Measurements from ENCODE around the gene DCST2.

DNA sequence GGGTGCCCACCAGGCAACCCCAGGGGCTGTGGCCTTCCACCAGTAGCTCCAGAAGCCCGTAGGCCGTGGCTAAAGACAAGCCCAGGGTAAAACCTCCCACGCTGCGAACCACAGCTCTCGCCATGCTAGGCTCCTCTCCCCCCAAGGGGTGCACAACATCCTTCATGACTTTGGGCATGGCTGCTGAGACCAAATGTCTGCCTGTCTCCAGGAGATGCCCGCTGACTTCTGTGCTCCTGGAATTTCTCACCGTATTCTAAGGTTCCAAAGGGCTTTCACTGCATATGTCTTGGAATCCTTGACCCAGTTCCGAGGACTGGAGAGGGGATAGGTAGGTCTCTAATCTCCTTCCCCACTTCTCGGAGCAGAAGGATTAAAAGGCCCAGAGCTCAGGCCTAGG lies at the start of gene DCST2, which contains the start of gene DCST1:
- TF ChIP-seq ZNF274 (IDR thresholded peaks at IDR 0.05; ENCODE audit: borderline replicate concordance, extremely low read depth, low read length): no peak
- TF ChIP-seq, protein P1, sequence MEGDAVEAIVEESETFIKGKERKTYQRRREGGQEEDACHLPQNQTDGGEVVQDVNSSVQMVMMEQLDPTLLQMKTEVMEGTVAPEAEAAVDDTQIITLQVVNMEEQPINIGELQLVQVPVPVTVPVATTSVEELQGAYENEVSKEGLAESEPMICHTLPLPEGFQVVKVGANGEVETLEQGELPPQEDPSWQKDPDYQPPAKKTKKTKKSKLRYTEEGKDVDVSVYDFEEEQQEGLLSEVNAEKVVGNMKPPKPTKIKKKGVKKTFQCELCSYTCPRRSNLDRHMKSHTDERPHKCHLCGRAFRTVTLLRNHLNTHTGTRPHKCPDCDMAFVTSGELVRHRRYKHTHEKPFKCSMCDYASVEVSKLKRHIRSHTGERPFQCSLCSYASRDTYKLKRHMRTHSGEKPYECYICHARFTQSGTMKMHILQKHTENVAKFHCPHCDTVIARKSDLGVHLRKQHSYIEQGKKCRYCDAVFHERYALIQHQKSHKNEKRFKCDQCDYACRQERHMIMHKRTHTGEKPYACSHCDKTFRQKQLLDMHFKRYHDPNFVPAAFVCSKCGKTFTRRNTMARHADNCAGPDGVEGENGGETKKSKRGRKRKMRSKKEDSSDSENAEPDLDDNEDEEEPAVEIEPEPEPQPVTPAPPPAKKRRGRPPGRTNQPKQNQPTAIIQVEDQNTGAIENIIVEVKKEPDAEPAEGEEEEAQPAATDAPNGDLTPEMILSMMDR (IDR thresholded peaks at IDR 0.05; ENCODE audit: control extremely low read depth in 1 of 3, insufficient read depth in 1 of 3, low read depth in 1 of 3, low read length in 3 of 3): no peak

All from H1 (cell line).